ENCODE results near the gene B4GALT1.
"Not testable (repeated sequence)": the region's sequence is repeated elsewhere in the genome, so short reads cannot be mapped to it uniquely, and the experiment has no call there.

The B4GALT1 gene

GRCh38 chr9:33085672-33086071 is 81.5 kb downstream of the B4GALT1 start:
- peaks cover 2 to 26% (median 11%) of the 10 kb centered on the region in 5 donors for H3K4me1 ChIP-seq (ENCODE audit: control insufficient read depth in 5 of 5, insufficient read depth in 5 of 5, low read length in 5 of 5)

GRCh38 chr9:33082538-33083326 is 84.4 kb downstream of the B4GALT1 start:
- Histone ChIP-seq H3K36me3 (ENCODE audit: control insufficient read depth in 5 of 5, insufficient read depth in 5 of 5, low read length in 5 of 5) (no peaks in the 10 kb centered on the region), H3K4me1 (ENCODE audit: control insufficient read depth in 5 of 5, insufficient read depth in 5 of 5, low read length in 5 of 5) (peaks cover 2 to 27% (median 12%) of the 10 kb centered on the region in 5 donors), H3K9me3 (ENCODE audit: control insufficient read depth in 5 of 5, low read length in 5 of 5) (no peaks in the 10 kb centered on the region), H3K9ac (ENCODE audit: low read length in 5 of 5) (no peak overlapping the region), H3K27ac (ENCODE audit: low read depth, low read length) (no peak overlapping the region), H3K27me3 (ENCODE audit: control insufficient read depth in 5 of 5, insufficient read depth in 4 of 5, low read length in 5 of 5) (no peaks in the 10 kb centered on the region), H3K4me3 (ENCODE audit: low read depth in 1 of 5, low read length in 5 of 5) (no peak overlapping the region)

More at GRCh38 chr9:33085672-33086071, 81.5 kb downstream of the B4GALT1 start:
- H3K27ac ChIP-seq (ENCODE audit: low read depth, low read length); H3K9ac ChIP-seq (ENCODE audit: low read length in 5 of 5); H3K27me3 ChIP-seq (ENCODE audit: control insufficient read depth in 5 of 5, insufficient read depth in 4 of 5, low read length in 5 of 5); H3K4me3 ChIP-seq (ENCODE audit: low read depth in 1 of 5, low read length in 5 of 5); H3K36me3 ChIP-seq (ENCODE audit: control insufficient read depth in 5 of 5, insufficient read depth in 5 of 5, low read length in 5 of 5); H3K9me3 ChIP-seq (ENCODE audit: control insufficient read depth in 5 of 5, low read length in 5 of 5): not testable (repeated sequence)

DNA sequence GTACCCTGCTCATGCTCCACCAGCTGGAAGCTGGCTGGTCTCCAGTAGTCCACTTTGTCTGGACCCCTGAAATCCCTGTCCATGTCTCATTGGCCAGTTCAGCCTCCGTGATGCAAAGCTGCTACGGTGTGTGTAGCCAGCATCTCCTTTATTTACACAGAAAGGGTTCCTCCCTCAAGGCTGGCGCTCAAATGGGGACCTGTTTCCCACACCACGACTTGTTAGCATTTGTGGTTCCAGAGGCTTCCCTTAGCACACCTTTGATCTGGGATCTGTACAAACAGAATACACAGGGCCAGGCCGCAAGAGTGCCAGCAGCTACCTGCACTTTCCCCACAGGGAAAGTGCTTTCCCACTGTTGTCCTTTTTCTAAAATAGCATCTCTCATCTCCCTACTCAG is 85.0 kb downstream of the B4GALT1 start:
- H3K9me3 ChIP-seq (ENCODE audit: control insufficient read depth in 5 of 5, low read length in 5 of 5) = no peaks in the 10 kb centered on the region
- H3K9ac ChIP-seq (ENCODE audit: low read length in 5 of 5) = no peak overlapping the region
- no peak overlapping the region for H3K4me3 ChIP-seq (ENCODE audit: low read depth in 1 of 5, low read length in 5 of 5)
- H3K36me3 ChIP-seq (ENCODE audit: control insufficient read depth in 5 of 5, insufficient read depth in 5 of 5, low read length in 5 of 5) = no peaks in the 10 kb centered on the region
- no peak overlapping the region for H3K27ac ChIP-seq (ENCODE audit: low read depth, low read length)
- H3K4me1 ChIP-seq (ENCODE audit: control insufficient read depth in 5 of 5, insufficient read depth in 5 of 5, low read length in 5 of 5) = peaks cover 2 to 27% (median 12%) of the 10 kb centered on the region in 5 donors
- H3K27me3 ChIP-seq (ENCODE audit: control insufficient read depth in 5 of 5, insufficient read depth in 4 of 5, low read length in 5 of 5) = no peaks in the 10 kb centered on the region

DNA sequence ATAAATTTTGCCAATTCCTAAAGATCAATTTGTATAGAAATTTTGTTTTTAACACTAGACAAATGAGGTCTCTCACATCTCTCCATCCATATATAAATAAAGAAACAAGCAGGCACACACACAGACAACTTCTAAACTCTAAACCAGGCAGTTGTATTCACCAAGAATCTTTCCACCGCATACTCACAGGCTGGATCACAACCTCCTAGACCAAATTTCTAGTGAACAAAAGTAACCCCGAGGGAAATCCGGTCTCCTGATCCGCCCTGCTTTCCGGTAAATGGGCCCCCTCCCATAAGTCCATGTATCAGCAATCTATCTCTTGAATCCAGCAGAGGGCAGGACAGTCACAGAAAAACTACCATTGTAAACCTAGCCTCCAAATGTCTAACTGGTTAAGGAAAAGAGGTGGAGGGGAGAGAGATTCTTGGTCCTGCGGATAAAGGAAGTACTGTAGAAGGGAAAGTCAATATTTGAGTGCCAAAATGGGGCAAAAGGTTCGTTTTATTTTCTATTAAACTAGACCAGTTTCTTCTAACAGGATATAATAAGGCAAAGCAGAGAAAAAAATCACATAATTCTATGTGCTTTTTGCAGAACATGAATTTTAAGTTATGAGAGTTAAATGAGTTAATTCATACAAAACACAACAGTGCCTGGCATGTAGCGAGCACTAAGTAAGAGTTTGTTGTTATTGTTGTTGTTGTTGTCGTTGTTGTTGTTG is 85.8 kb downstream of the B4GALT1 start:
- H3K9ac ChIP-seq (ENCODE audit: low read length in 5 of 5) = no peak overlapping the region
- H3K9me3 ChIP-seq (ENCODE audit: control insufficient read depth in 5 of 5, low read length in 5 of 5) = no peaks in the 10 kb centered on the region
- peak overlapping the region; percentile 44 for H3K27ac ChIP-seq (ENCODE audit: low read depth, low read length)
- peak overlapping the region in 1 of 5 donors; percentile 28 for H3K4me3 ChIP-seq (ENCODE audit: low read depth in 1 of 5, low read length in 5 of 5)
- no peaks in the 10 kb centered on the region for H3K27me3 ChIP-seq (ENCODE audit: control insufficient read depth in 5 of 5, insufficient read depth in 4 of 5, low read length in 5 of 5)
- H3K36me3 ChIP-seq (ENCODE audit: control insufficient read depth in 5 of 5, insufficient read depth in 5 of 5, low read length in 5 of 5) = no peaks in the 10 kb centered on the region
- H3K4me1 ChIP-seq (ENCODE audit: control insufficient read depth in 5 of 5, insufficient read depth in 5 of 5, low read length in 5 of 5) = peaks cover 2 to 27% (median 12%) of the 10 kb centered on the region in 5 donors

DNA sequence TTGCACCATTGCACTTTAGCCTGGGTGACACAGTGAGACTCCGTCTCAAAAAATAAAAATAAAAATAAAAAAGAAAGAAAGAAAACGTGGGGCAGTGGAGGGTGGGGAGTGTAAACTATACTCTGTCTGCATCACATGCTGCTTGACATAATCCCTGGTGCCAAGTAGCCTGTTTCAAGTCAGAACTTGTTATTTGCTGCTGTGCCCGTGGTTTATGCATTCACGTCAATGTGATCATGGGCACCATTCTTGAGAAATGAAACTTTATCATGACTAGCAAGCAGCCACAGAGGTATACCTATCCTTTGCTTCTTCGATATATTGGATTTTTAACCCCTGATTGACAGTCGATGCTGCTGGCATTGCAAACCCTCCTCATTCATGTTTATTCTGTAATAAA is 86.6 kb downstream of the B4GALT1 start:
- H3K9me3 ChIP-seq (ENCODE audit: control insufficient read depth in 5 of 5, low read length in 5 of 5) = no peaks in the 10 kb centered on the region
- H3K4me1 ChIP-seq (ENCODE audit: control insufficient read depth in 5 of 5, insufficient read depth in 5 of 5, low read length in 5 of 5) = peaks cover 2 to 33% (median 19%) of the 10 kb centered on the region in 5 donors
- peak overlapping the region; percentile 44 for H3K27ac ChIP-seq (ENCODE audit: low read depth, low read length)
- H3K4me3 ChIP-seq (ENCODE audit: low read depth in 1 of 5, low read length in 5 of 5) = no peak overlapping the region
- no peaks in the 10 kb centered on the region for H3K36me3 ChIP-seq (ENCODE audit: control insufficient read depth in 5 of 5, insufficient read depth in 5 of 5, low read length in 5 of 5)
- no peak overlapping the region for H3K9ac ChIP-seq (ENCODE audit: low read length in 5 of 5)
- no peaks in the 10 kb centered on the region for H3K27me3 ChIP-seq (ENCODE audit: control insufficient read depth in 5 of 5, insufficient read depth in 4 of 5, low read length in 5 of 5)

- peak within 1 kb of the TSS; percentile 94 for H3K27ac ChIP-seq (ENCODE audit: low read depth, low read length)
- peaks cover 0 to 22% (median 19%) of the 10 kb centered on the region in 5 donors for H3K4me1 ChIP-seq (ENCODE audit: control insufficient read depth in 5 of 5, insufficient read depth in 5 of 5, low read length in 5 of 5)
- H3K4me3 ChIP-seq (ENCODE audit: low read depth in 1 of 5, low read length in 5 of 5) = peak within 1 kb of the TSS; percentile 89 to 99 (median 93)
- peaks cover 0 to 27% (median 20%) of the 10 kb centered on the region in 5 donors for H3K36me3 ChIP-seq (ENCODE audit: control insufficient read depth in 5 of 5, insufficient read depth in 5 of 5, low read length in 5 of 5)
- H3K9me3 ChIP-seq (ENCODE audit: control insufficient read depth in 5 of 5, low read length in 5 of 5) = no peaks in the 10 kb centered on the region
- H3K27me3 ChIP-seq (ENCODE audit: control insufficient read depth in 5 of 5, insufficient read depth in 4 of 5, low read length in 5 of 5) = no peaks in the 10 kb centered on the region
- H3K9ac ChIP-seq (ENCODE audit: low read length in 5 of 5) = peak within 1 kb of the TSS; percentile 95 to 100 (median 99)
Observed at GRCh38 chr9:33076046-33077004, 90.8 kb downstream of the B4GALT1 start, which contains the start of gene SMU1. SMU1 (minus strand) TSS chr9:33076674; CDS start chr9:33076608, 66 bp downstream.

GRCh38 chr9:33068991-33069390 is 98.1 kb downstream of the B4GALT1 start:
- Histone ChIP-seq H3K9me3 (ENCODE audit: control insufficient read depth in 5 of 5, low read length in 5 of 5) (no peaks in the 10 kb centered on the region), H3K4me1 (ENCODE audit: control insufficient read depth in 5 of 5, insufficient read depth in 5 of 5, low read length in 5 of 5) (peaks cover 0 to 6% (median 3%) of the 10 kb centered on the region in 5 donors), H3K36me3 (ENCODE audit: control insufficient read depth in 5 of 5, insufficient read depth in 5 of 5, low read length in 5 of 5) (peaks cover 38 to 80% (median 64%) of the 10 kb centered on the region in 5 donors), H3K27me3 (ENCODE audit: control insufficient read depth in 5 of 5, insufficient read depth in 4 of 5, low read length in 5 of 5) (no peaks in the 10 kb centered on the region), H3K9ac (ENCODE audit: low read length in 5 of 5) (no peak overlapping the region), H3K27ac (ENCODE audit: low read depth, low read length) (no peak overlapping the region), H3K4me3 (ENCODE audit: low read depth in 1 of 5, low read length in 5 of 5) (no peak overlapping the region)

- Histone ChIP-seq H3K27ac (ENCODE audit: low read depth, low read length) (no peak overlapping the region), H3K9me3 (ENCODE audit: control insufficient read depth in 5 of 5, low read length in 5 of 5) (no peaks in the 10 kb centered on the region), H3K4me3 (ENCODE audit: low read depth in 1 of 5, low read length in 5 of 5) (no peak overlapping the region), H3K36me3 (ENCODE audit: control insufficient read depth in 5 of 5, insufficient read depth in 5 of 5, low read length in 5 of 5) (peaks cover 45 to 83% (median 65%) of the 10 kb centered on the region in 5 donors), H3K4me1 (ENCODE audit: control insufficient read depth in 5 of 5, insufficient read depth in 5 of 5, low read length in 5 of 5) (peaks cover 0 to 6% (median 3%) of the 10 kb centered on the region in 5 donors), H3K27me3 (ENCODE audit: control insufficient read depth in 5 of 5, insufficient read depth in 4 of 5, low read length in 5 of 5) (no peaks in the 10 kb centered on the region), H3K9ac (ENCODE audit: low read length in 5 of 5) (no peak overlapping the region)
Observed at GRCh38 chr9:33065157-33066076, 101.7 kb downstream of the B4GALT1 start.
